Right atrium auricular region (tissue), 2 donors: Measurements from ENCODE around the gene DLX5. TPM values are rescaled to one million over a fixed set of nuclear protein-coding genes. Genes with fewer than 3 reads are reported as not detected.

Experiments
- DNase-seq: peaks from one replicate; pipeline ENCODE4 v3.0.0-alpha.2; 2019; ENCODE audit warnings: low spot score
- H3K27ac ChIP-seq, 2 donors: fragments of 200-600 bp; sonication (generic); 1 replicate in 1 of 2; 2 replicates in 1 of 2; pipeline ENCODE4 v1.5.1; 2016 to 2019
- H3K27me3 ChIP-seq, 2 donors: fragments of 200-600 bp; sonication (generic); one replicate each; pipeline versions ENCODE4 v1.5.1 to v1.6.0; 2017 to 2019
- H3K36me3 ChIP-seq: fragments of 200-600 bp; sonication (generic); one replicate; pipeline ENCODE4 v1.5.1; 2016
- H3K4me1 ChIP-seq, 2 donors: fragments of 200-600 bp; sonication (generic); one replicate each; pipeline versions ENCODE4 v1.5.1 to v1.6.0; 2017 to 2019
- H3K4me3 ChIP-seq, 2 donors: fragments of 200-600 bp; sonication (generic); 1 replicate in 1 of 2; 2 replicates in 1 of 2; pipeline ENCODE4 v1.5.1; 2017 to 2019; ENCODE audit warnings: mild to moderate bottlenecking in 1 of 2, moderate library complexity in 1 of 2
- H3K9me3 ChIP-seq, 2 donors: fragments of 200-600 bp; sonication (generic); one replicate each; pipeline ENCODE4 v1.5.1; 2019
- total RNA-seq, 2 donors: library from RNA; depleted of rRNA; stranded (reverse); fragments of >200 nt; gene quantifications; one replicate each; pipeline ENCODE4 v1.1.0, GENCODE V29; 2016
- TF ChIP-seq, protein P1 (sequence below), 2 donors: fragments of 200-600 bp; sonication (generic); IDR thresholded peaks; one replicate each; pipeline ENCODE4 v1.5.1; 2019; ENCODE audit warnings: antibody characterized with exemption in 2 of 2

Gene DLX5
- total RNA-seq, 2 donors from 2014 or later, result not detected

DNA sequence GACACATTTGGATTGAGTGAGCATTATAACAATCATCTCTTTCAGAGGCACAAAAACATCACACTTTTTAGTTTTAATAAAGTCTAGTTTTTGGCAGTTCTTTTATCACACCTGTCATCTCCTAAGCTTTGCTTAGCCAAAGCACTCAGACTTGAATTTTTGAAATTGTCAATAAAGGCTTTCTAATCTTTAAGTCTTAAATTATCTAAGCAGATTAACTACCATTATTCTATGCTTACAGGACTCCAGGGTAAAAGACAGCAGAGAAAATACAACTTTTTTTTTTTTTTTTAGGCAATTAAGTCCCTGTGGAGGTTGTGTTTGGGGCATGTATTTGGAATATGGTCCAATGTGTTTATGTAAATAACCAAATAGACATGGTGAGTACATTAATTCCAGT is 36.9 kb downstream of the DLX5 start:
- Histone ChIP-seq H3K36me3 (no peaks in the 10 kb centered on the region), H3K27ac (no peak overlapping the region), H3K9me3 (no peaks in the 10 kb centered on the region), H3K4me1 (peaks cover 0 to 8% of the 10 kb centered on the region in 2 donors), H3K4me3 (no peak overlapping the region), H3K27me3 (peaks cover 28 to 36% of the 10 kb centered on the region in 2 donors)
- TF ChIP-seq, protein P1, sequence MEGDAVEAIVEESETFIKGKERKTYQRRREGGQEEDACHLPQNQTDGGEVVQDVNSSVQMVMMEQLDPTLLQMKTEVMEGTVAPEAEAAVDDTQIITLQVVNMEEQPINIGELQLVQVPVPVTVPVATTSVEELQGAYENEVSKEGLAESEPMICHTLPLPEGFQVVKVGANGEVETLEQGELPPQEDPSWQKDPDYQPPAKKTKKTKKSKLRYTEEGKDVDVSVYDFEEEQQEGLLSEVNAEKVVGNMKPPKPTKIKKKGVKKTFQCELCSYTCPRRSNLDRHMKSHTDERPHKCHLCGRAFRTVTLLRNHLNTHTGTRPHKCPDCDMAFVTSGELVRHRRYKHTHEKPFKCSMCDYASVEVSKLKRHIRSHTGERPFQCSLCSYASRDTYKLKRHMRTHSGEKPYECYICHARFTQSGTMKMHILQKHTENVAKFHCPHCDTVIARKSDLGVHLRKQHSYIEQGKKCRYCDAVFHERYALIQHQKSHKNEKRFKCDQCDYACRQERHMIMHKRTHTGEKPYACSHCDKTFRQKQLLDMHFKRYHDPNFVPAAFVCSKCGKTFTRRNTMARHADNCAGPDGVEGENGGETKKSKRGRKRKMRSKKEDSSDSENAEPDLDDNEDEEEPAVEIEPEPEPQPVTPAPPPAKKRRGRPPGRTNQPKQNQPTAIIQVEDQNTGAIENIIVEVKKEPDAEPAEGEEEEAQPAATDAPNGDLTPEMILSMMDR (IDR thresholded peaks at IDR 0.05), result no peak
- no peak for DNase-seq

DNA sequence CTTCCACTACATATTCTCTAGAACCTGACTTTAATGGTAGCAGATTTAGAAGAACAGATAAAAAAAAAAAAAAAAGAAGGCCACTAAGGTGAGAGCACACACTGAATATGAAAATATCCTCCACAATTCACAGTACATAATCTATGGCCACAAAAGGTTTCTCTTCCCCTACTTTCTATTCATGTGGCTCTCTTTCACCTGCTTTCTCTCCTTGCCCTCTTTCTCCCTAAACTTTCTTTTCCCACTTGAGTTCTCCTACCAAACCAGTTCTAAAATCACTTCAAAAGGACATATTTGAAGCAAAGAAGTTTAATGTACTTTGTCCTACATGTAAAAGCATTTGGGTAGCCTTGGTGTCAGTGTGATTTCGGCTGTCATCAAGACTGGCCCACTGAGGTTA is 37.7 kb downstream of the DLX5 start:
- H3K4me3 ChIP-seq, result no peak overlapping the region
- H3K27ac ChIP-seq, result no peak overlapping the region
- no peaks in the 10 kb centered on the region for H3K9me3 ChIP-seq
- TF ChIP-seq, protein P1 (IDR thresholded peaks at IDR 0.05), result no peak
- H3K36me3 ChIP-seq, result no peaks in the 10 kb centered on the region
- peaks cover 0 to under 1% of the 10 kb centered on the region in 2 donors for H3K4me1 ChIP-seq
- peaks cover 20 to 28% of the 10 kb centered on the region in 2 donors for H3K27me3 ChIP-seq
- no peak for DNase-seq

DNA sequence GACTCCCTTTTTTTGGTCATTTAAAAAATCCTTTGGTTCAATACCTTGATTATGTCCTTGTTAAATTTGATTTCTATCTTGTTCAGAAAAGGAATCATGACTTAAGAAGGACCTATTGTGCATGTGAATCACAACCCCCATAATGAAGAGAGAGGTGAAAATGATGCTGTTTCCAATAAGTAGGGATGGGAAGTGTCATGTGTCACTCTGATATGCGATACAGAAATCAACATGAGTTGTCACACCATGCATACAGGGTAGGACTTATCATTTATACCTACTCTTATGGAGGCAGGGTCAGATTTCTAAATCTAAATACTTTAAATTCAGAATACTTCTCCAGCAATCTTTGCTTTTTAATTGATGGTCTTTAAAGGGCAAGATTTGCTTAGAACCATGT is 38.6 kb downstream of the DLX5 start:
- no peaks in the 10 kb centered on the region for H3K9me3 ChIP-seq
- no peak for DNase-seq
- no peaks in the 10 kb centered on the region for H3K36me3 ChIP-seq
- H3K27ac ChIP-seq, result no peak overlapping the region
- H3K4me1 ChIP-seq, result no peaks in the 10 kb centered on the region
- H3K27me3 ChIP-seq, result peaks cover 14 to 23% of the 10 kb centered on the region in 2 donors
- H3K4me3 ChIP-seq, result no peak overlapping the region
- TF ChIP-seq, protein P1 (IDR thresholded peaks at IDR 0.05), result no peak

DNA sequence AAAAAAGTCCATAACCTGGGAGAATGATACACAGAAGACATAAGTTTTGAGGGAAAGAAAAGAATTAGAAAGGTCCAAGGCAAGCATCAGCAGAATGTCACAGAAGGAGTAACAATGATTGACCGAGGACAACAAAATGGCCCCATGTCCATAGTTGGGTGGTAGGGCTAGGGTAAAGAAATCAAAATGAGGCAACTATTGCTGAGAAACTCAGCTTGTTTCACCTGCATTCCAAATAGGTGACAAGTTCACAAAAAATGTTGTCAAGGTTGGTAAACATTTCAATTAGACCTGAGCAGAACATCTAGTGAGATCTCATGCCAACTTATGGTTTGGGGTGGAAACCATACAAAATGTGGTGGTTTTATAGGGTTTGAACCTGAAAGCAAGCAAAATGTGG is 42.0 kb downstream of the DLX5 start:
- H3K36me3 ChIP-seq, result no peaks in the 10 kb centered on the region
- DNase-seq, result no peak
- TF ChIP-seq, protein P1 (IDR thresholded peaks at IDR 0.05), result no peak
- peaks cover 0 to 5% of the 10 kb centered on the region in 2 donors for H3K27me3 ChIP-seq
- H3K9me3 ChIP-seq, result no peaks in the 10 kb centered on the region
- H3K4me3 ChIP-seq, result no peak overlapping the region
- H3K27ac ChIP-seq, result no peak overlapping the region
- no peaks in the 10 kb centered on the region for H3K4me1 ChIP-seq

DNA sequence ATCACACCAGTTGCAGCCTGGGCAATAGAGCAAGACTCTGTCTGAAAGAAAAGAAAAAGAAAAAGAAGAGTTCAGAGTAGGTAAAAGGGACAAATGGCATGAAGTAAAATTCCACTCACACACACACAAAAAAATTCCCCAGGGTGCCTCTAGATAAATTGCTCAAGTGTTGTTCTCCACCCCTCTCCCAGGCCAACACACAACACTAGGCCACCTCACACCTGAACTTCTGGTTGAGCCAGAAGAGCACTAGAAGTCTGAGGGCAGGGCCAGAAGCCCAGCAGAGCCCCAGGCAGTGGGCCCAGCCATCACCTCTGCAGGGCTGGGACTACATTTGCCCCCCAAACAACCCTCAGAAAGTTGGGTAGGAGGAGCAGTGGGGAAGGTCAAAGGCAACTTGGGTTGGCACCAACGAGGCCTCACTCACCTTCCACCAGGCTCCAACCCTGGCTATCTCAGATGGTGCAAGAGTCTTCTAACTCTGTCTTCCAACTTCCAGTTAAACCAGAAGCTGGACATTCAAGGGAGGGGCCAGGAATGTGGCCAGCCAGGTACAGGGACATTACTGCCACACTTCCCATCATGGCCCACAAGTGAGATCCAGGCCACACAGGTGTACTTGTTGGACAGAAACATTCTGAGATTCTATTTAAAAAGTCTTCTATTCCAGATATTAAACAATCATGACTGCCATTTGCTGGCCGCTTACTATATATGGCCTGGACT is 44.9 kb downstream of the DLX5 start:
- no peaks in the 10 kb centered on the region for H3K9me3 ChIP-seq
- H3K4me1 ChIP-seq, result no peaks in the 10 kb centered on the region
- TF ChIP-seq, protein P1 (IDR thresholded peaks at IDR 0.05), result no peak
- DNase-seq, result no peak
- H3K36me3 ChIP-seq, result no peaks in the 10 kb centered on the region
- no peaks in the 10 kb centered on the region for H3K27me3 ChIP-seq
- H3K4me3 ChIP-seq, result no peak overlapping the region
- no peak overlapping the region for H3K27ac ChIP-seq

DNA sequence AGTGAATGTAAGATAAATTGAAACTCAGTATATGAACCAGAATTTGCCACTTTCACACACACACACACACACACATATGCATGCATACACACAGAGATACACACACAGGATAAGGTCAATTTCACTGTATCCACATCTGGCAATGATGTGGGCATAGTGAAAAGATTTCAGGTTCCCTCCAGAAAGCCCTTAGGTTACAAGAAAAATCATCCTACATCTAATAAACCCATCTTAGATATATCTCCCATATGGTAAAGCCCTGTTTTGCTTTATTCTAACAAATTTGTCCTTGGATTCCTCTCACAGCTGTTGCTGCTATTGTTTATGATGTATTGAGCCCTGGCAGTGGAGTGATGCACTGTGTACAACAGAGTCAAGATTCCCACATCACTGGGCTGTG is 47.2 kb downstream of the DLX5 start:
- H3K36me3 ChIP-seq, result no peaks in the 10 kb centered on the region
- TF ChIP-seq, protein P1 (IDR thresholded peaks at IDR 0.05), result no peak
- no peaks in the 10 kb centered on the region for H3K27me3 ChIP-seq
- no peaks in the 10 kb centered on the region for H3K4me1 ChIP-seq
- DNase-seq, result no peak
- H3K9me3 ChIP-seq, result no peaks in the 10 kb centered on the region
- H3K27ac ChIP-seq, result no peak overlapping the region
- H3K4me3 ChIP-seq, result no peak overlapping the region
